Neuron (in vitro differentiated cells): Measurements from ENCODE around the gene PSME2.
A peak's percentile ranks its signal among the peaks of the same experiment; 100 is the strongest.

ENCODE experiments used
- H2AFZ ChIP-seq: one replicate; pipeline ENCODE4 v1.6.1; 2013; ENCODE audit warnings: low read depth, mild to moderate bottlenecking, inconsistent platforms, low read length, moderate library complexity
- H3K27me3 ChIP-seq: one replicate; pipeline ENCODE4 v1.6.1; 2013; ENCODE audit warnings: low read length; ENCODE audit not compliant: insufficient read depth
- H3K36me3 ChIP-seq: one replicate; pipeline ENCODE4 v1.6.1; 2013; ENCODE audit warnings: low read length; ENCODE audit not compliant: insufficient read depth
- H3K4me1 ChIP-seq: one replicate; pipeline ENCODE4 v1.6.1; 2013; ENCODE audit warnings: low read length; ENCODE audit not compliant: insufficient read depth
- H3K4me3 ChIP-seq: 2 replicates; pipeline ENCODE4 v1.5.1; 2013; ENCODE audit warnings: mild to moderate bottlenecking, low read length, moderate library complexity
- H3K9me3 ChIP-seq: one replicate; pipeline ENCODE4 v1.6.1; 2013; ENCODE audit warnings: low read length

Gene PSME2

DNA sequence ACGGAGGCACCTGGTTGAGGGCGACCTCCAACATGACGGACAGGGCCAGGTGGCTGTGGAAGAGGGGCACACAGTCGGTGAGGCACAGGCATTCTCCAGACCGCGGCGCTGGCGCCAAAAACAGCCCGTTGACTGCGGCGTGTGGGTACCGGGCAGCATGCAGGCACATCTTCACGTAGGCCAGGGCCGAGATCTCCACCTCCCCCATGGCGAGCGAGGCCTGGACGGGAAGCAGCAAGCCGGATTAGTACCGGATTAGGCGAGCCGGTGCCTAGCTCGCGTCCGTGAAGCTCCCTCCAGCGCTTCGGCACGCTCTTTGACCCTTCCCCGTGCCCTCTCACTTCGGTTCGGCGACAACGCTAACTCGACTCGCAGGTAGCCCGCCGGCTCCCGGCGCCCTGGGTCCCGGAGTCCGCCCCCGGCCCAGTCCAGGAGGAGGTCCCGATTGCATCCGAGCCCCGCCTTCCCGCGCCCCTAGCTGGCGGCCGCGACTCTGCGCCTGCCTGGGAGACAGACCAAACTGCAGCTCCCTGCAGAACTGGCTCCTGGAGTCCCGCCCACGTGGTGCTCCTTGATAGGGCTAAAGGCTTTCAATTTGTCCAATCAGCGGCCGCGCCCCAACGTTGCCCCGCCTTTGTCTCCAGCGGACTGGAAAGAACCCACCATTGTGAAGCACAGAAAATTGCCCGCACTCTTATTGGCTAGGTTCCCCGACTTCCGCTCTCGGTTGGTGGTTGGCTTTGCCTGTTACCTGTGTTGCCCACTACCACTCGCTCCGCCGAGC is 5.1 kb downstream of the PSME2 start, which contains the start of gene EMC9:
TSS of gene EMC9 (minus strand) at position 495 of the 784 bp plus-strand sequence. CDS start at position 208, 287 bp downstream.
- Histone ChIP-seq H3K36me3 (peaks cover 34% of the 10 kb centered on the region), H3K4me1 (peaks cover 28% of the 10 kb centered on the region), H2AFZ (peak within 1 kb of the TSS; percentile 1), H3K27me3 (no peaks in the 10 kb centered on the region), H3K9me3 (no peaks in the 10 kb centered on the region), H3K4me3 (peak within 1 kb of the TSS; percentile 63)

DNA sequence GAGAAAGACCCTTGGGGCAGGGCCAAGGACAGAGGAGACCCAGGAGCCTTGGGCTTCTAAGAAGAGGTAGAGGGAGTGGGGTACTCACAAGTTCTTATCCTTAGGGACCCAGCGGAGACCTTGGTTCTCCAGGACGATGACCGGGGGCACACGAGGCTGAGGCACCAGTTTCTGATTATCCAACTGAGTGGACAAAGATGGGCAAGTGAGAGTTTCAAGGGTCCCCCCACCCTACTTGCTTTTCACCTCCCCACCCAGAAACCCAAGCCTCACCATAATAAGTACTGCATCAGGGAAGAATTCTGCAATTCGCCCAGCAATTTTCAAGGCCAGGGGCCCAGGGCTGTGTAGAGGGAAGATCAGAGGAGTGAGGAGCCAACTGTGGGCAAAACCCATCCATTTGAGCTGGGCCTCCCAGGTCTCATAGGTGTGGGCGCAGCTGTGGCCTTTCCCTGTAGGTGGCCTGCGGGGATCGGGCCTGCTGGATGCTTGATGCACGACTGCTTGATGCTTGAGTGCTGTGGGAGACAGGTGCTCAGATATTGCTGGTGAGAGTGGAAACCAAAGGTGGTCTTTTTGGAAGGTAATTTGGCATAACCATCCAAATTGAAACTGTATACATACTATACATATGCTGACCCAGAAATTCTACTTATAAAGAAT is 7.0 kb downstream of the PSME2 start:
- H3K36me3 ChIP-seq = peaks cover 29% of the 10 kb centered on the region
- no peak overlapping the region for H2AFZ ChIP-seq
- peaks cover 18% of the 10 kb centered on the region for H3K4me1 ChIP-seq
- H3K9me3 ChIP-seq = no peaks in the 10 kb centered on the region
- H3K4me3 ChIP-seq = peak overlapping the region; percentile 63
- H3K27me3 ChIP-seq = no peaks in the 10 kb centered on the region

DNA sequence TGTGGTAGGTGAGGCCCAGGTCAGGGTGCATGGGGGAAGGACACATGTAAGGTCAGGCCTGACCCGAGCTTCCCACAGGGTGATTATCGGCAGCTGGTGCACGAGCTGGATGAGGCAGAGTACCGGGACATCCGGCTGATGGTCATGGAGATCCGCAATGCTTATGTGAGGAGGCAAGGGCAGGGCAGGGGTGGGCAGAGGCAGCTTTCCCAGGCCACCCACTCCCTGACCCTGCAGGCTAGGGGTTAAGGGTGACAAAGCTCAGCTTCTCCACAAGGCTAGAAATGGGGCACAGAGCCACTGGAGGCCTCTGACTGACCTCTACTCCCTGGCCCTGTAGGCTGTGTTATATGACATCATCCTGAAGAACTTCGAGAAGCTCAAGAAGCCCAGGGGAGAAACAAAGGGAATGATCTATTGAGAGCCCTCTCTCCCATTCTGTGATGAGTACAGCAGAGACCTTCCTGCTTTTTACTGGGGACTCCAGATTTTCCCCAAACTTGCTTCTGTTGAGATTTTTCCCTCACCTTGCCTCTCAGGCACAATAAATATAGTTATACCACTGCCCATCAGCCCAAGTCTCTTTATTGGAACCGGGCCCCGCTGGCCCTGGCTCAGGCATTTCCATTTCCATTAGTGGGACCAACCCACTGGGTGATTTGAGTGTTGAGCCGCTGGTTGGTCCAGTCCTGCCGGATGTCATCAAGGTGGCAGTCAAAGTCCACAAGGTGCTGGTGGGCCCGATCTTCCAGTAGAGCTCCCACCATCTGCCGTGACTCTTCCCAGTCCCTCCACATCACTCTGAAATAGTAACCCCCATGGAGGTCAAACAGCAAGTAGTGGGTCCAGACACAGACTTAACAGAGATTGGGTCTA is 7.8 kb downstream of the PSME2 start:
- peaks cover 18% of the 10 kb centered on the region for H3K4me1 ChIP-seq
- H2AFZ ChIP-seq = no peak overlapping the region
- H3K36me3 ChIP-seq = peaks cover 22% of the 10 kb centered on the region
- H3K27me3 ChIP-seq = no peaks in the 10 kb centered on the region
- no peaks in the 10 kb centered on the region for H3K9me3 ChIP-seq
- H3K4me3 ChIP-seq = no peak overlapping the region

DNA sequence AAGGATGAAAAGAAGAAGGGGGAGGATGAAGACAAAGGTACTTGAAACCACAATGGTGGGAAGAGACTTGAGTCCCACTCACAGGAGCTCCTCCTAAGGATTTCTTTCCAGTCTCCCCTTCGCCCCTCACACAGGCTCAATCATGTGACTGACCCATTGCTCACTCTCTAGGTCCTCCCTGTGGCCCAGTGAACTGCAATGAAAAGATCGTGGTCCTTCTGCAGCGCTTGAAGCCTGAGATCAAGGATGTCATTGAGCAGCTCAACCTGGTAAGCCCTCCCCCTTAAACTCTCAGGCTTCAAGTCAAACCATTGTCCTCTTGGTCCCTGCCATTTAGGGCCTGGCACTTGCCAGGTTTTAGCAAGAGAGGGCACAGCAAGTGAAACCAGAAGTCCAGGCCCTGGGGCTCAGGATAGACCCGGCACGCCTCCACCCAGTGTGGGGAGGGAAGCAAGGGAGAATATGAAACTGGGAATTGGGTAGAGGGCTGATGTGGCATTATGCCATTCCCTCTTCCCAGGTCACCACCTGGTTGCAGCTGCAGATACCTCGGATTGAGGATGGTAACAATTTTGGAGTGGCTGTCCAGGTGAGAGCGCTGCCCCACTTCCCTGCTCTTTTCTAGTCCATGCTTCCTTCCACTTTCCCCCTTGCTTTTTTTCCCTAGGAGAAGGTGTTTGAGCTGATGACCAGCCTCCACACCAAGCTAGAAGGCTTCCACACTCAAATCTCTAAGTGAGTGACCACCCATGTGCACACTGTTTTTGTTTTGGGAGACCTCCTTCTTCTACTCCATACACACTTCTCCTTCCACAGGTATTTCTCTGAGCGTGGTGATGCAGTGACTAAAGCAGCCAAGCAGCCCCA is 8.6 kb downstream of the PSME2 start:
- no peaks in the 10 kb centered on the region for H3K9me3 ChIP-seq
- H3K4me3 ChIP-seq = no peak overlapping the region
- no peaks in the 10 kb centered on the region for H3K27me3 ChIP-seq
- peaks cover 18% of the 10 kb centered on the region for H3K4me1 ChIP-seq
- no peak overlapping the region for H2AFZ ChIP-seq
- H3K36me3 ChIP-seq = peaks cover 19% of the 10 kb centered on the region

DNA sequence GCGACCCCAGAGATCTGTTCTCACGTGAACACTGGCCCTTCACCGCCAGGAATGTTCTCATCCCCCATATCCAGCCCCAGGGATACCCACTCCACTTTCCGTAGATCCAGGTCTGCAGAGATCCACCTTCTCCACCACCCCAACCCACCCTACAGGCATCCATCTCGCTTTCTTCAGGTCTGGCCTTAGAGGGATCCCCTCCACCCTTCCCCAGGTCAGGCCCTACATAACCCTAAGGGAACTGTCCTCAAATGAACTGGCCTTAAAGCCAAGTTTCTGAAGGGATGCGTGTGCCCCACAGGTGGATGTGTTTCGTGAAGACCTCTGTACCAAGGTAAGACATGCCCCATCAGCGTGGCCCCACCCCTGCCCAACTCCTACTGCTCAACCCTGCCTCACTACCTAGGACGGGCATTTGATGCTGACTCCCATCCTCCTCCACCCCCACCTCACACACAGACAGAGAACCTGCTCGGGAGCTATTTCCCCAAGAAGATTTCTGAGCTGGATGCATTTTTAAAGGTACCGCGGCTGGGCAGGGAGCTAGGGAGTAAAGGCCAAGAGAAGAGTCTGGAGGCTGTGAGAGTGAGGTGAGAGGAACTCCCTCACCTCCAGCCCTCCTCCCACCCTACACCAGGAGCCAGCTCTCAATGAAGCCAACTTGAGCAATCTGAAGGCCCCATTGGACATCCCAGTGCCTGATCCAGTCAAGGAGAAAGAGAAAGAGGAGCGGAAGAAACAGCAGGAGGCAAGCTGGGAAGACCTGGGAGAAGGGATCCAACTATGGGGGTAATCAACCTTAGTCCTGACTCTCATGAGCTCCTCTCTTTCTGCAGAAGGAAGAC is 9.5 kb downstream of the PSME2 start:
- Histone ChIP-seq H3K4me1 (peaks cover 15% of the 10 kb centered on the region), H3K9me3 (no peaks in the 10 kb centered on the region), H3K4me3 (peak overlapping the region; percentile 75), H2AFZ (no peak overlapping the region), H3K27me3 (no peaks in the 10 kb centered on the region), H3K36me3 (peaks cover 19% of the 10 kb centered on the region)

DNA sequence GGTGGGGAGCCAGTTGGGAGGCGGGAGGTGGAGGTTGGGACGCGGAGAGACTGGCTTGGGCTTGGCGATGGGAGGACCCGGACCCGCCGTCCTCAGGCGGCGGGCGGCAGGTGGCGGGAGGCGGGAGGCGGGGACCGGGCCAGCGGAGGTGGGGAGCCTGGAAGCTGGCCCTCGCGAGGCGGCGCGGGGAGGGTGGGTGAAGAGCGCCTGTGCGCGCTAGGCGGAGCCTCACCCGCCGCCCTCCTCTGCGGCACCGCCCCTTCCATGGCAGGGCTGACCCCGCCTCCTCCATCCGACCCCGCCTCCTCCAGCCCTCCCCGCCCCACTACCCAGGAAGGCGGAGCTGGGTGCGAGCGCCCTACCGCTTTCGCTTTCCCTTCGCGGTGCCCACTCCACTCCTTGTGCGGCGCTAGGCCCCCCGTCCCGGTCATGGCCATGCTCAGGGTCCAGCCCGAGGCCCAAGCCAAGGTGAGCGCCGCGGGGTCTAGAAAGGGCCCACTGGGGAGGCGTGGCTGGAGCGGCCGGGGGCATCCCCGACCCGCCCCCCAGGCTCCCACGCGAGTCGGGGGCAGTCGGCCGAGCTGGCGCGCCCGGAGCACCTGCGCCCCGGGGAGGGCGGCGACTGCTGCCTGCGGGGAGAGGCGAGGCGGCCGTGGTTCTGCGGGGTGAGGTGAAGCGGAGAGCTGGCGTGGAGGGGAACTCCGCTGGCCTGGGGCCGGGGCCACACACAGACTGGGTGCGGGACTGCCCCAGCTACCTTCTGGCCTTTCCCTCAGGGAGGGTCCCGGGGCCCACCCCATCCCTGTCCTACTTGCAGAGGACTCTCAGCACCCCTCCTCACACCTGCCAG is 10.4 kb downstream of the PSME2 start, which contains the start of gene PSME1:
TSS of gene PSME1 (plus strand) at position 361 of the 850 bp plus-strand sequence. CDS start at position 430, 69 bp downstream.
- Histone ChIP-seq H2AFZ (peak within 1 kb of the TSS; percentile 78), H3K4me1 (peaks cover 15% of the 10 kb centered on the region), H3K4me3 (peak within 1 kb of the TSS; percentile 75), H3K27me3 (no peaks in the 10 kb centered on the region), H3K9me3 (no peaks in the 10 kb centered on the region), H3K36me3 (peaks cover 19% of the 10 kb centered on the region)

DNA sequence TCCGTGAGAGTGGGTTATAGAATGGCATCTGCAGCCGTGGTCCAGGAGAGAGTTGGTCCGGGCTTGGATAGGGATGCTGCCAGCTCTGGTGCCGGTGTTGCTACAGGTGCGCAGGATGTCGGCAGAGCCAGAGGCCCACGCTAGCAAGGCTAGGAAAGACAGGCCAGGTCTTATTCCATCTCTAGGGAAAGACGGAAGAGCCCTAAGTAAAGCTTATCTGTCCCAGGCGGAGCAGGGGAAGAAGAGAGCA is 10.9 kb downstream of the PSME2 start:
- H3K36me3 ChIP-seq = peaks cover 19% of the 10 kb centered on the region
- no peaks in the 10 kb centered on the region for H3K9me3 ChIP-seq
- peak overlapping the region; percentile 78 for H2AFZ ChIP-seq
- no peaks in the 10 kb centered on the region for H3K27me3 ChIP-seq
- H3K4me1 ChIP-seq = peaks cover 15% of the 10 kb centered on the region
- peak overlapping the region; percentile 75 for H3K4me3 ChIP-seq

DNA sequence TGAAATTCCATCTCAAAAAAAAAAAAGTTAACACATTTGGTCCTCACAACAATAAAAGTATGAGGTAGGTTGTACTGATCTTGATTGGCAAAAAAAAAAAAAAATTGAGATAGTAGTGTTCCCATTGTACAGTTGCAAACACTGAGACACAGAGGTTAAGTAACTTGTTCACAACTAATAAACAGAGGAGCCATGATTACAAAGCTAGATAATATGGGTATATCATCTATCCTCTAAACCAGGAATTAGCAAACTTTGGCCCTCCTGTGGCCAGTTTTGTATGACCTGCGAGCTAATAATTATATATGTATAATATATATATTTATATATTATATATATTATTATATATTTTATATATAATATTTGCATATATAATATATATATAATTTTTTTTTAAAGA is 12.7 kb downstream of the PSME2 start:
- Histone ChIP-seq H3K9me3 (no peaks in the 10 kb centered on the region), H3K27me3 (no peaks in the 10 kb centered on the region), H3K4me3 (no peak overlapping the region), H3K4me1 (peaks cover 7% of the 10 kb centered on the region), H2AFZ (no peak overlapping the region), H3K36me3 (peaks cover 11% of the 10 kb centered on the region)

DNA sequence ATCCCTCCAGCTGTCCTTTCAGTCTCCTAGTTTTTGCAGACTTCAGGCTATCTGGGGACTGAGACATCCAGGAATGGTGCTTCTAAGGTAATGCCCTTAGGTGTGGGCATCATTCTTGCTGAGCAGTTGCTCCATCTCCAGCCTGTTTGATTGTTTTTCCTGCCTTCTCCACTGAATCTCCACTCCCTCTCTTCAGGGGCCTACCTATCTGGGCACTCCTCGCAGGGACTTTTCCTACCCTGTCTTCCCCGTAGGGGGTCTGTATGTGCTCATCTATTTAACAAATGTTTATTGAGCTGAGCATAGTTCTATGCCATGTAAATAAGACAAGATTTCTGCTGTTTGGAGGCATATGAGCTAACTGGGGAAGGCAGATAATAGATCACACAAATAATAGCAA is 13.4 kb downstream of the PSME2 start:
- Histone ChIP-seq H3K4me3 (no peak overlapping the region), H3K4me1 (peaks cover 7% of the 10 kb centered on the region), H2AFZ (no peak overlapping the region), H3K9me3 (no peaks in the 10 kb centered on the region), H3K27me3 (no peaks in the 10 kb centered on the region), H3K36me3 (peaks cover 4% of the 10 kb centered on the region)

DNA sequence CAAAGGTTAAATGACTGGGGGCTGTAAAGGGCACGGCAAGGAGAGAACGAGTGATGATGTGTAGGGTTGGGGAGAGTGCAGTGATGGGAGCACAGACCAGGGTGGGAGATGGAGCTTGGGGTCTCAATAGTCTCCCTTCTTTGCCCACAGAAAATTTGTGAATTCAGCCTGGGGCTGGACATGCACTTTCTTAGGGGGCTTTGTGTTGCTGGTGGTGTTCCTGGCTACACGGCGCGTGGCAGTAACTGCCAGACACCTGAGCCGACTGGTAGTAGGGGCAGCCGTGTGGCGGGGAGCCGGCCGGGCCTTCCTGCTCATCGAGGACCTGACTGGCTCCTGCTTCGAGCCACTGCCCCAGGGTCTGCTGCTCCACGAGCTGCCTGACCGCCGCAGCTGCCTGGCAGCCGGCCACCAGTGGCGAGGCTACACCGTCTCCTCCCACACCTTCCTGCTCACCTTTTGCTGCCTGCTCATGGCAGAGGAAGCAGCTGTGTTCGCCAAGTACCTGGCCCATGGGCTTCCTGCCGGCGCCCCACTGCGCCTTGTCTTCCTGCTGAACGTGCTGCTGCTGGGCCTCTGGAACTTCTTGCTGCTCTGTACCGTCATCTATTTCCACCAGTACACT is 14.2 kb downstream of the PSME2 start:
- no peak overlapping the region for H3K4me3 ChIP-seq
- peaks cover 7% of the 10 kb centered on the region for H3K4me1 ChIP-seq
- H3K36me3 ChIP-seq = no peaks in the 10 kb centered on the region
- no peak overlapping the region for H2AFZ ChIP-seq
- no peaks in the 10 kb centered on the region for H3K27me3 ChIP-seq
- H3K9me3 ChIP-seq = no peaks in the 10 kb centered on the region

DNA sequence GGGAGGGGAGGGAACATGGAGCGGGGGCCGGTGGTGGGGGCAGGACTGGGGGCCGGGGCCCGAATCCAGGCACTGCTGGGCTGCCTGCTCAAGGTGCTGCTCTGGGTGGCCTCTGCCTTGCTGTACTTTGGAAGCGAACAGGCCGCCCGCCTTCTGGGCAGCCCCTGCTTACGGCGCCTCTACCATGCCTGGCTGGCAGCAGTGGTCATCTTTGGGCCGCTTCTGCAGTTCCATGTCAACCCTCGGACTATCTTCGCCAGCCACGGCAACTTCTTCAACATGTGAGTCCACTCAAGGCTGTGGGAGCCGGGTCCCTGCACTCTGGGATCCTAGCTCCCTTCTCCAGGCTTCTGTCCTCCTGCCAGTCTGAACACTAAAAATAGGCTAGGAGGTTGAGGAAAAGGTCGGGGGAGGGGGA is 14.9 kb downstream of the PSME2 start:
- Histone ChIP-seq H3K27me3 (no peaks in the 10 kb centered on the region), H3K36me3 (no peaks in the 10 kb centered on the region), H2AFZ (no peak overlapping the region), H3K4me3 (no peak overlapping the region), H3K9me3 (no peaks in the 10 kb centered on the region), H3K4me1 (peaks cover 2% of the 10 kb centered on the region)
